ENCODE data around the gene PRR20A.
"Not testable (repeated sequence)": the region's sequence is repeated elsewhere in the genome, so short reads cannot be mapped to it uniquely, and the experiment has no call there.

The PRR20A gene

GRCh38 chr13:57140235-57140968 is at the start of gene PRR20A:
Gene PRR20A, plus strand, starts transcription at chr13:57140918. Its CDS starts 387 bp downstream, at chr13:57141305.
- not testable (repeated sequence) for DNase-seq

GRCh38 chr13:57114945-57115344 is 25.8 kb upstream of the PRR20A start:
- no peak for DNase-seq

DNA sequence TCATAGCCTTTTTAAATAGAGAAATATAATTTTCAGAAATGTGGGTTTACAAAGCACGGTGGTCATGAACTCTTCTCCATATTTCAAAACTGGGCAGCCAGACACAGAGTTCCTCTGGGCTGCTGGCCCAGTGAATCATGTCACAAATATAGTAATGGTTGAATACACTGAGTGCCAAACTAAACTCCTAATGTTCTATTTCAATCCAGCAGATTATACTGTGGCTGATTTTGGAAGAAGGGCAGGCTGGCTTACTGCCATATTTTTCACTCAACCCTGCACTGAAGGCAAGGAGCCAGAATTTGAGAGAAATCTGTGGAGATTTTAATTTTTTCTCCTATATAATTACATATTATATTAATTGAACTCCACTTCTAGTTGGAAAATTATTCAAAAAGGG is 17.0 kb upstream of the PRR20A start:
- no peak for DNase-seq

- DNase-seq, result no peak
These were observed 11.8 kb upstream of the PRR20A start for GRCh38 chr13:57128909-57129308.

DNA sequence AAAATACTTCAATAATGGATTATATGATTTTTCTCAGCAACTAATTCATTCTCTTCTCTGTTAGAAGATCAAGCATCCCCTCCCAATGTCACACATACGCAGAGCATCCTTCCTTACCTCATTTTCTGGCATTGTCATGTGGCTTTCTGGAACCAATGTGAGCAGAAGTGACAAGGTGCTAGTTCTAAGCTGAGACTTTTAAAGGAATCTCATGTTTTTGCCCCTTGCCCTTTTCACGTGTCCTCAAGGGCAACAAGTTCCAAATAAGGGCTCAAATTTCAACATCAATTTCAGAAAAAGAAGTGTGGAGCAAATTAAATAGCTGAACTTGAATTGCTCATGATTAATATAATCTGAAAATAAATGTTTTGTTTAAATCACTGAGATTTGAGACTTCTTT is 4.6 kb upstream of the PRR20A start:
- DNase-seq, result no peak

- no peak for DNase-seq
These were observed 3.1 kb upstream of the PRR20A start for GRCh38 chr13:57137585-57137984.

- no peak for DNase-seq
These were observed 1.7 kb upstream of the PRR20A start for GRCh38 chr13:57138988-57139387.

DNA sequence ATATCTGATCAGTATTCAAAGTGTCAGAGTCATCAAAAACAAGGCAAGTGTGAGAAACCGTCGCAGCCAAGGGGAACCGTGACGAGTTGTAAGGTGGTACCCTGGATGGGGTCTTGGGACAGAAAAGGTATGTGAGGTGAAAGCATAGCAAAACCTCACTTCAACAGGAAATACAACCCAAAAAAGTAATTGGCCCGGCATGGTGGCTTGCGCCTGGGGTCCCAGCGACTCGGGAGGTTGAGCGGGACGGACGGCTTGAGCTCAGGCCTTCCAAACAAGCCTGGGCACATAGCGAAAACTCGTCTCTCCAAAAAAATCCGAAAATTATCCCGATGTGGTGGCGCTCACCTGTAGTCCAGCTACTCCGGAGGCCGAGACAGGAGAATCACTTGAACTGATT is 937 bp upstream of the PRR20A start:
- not testable (repeated sequence) for DNase-seq

DNA sequence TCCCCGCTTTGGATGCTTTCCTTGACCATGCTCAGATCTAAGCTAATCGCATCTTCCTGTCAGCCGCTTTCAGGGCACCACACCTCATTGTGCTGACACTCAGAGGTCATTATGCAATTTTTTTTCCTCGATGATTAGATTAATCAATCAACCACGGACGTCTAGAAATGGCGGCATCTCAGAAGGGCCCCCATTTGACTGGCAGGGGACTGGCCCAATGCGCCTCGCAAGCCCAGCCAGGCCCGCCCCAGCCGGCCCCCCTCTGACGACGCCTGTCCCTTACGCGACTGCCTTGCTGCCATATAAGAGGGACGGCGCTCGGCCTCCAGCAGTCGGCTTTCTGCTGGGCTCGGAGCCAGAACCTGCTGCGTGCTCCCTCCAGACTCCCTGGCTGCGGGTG is 6.5 kb downstream of the PRR20A start, which contains the start of gene PRR20B:
Gene PRR20B (plus strand): TSS at position 301 of the 400 bp plus-strand sequence. CDS start 387 bp downstream, outside the sequence.
- not testable (repeated sequence) for DNase-seq

DNA sequence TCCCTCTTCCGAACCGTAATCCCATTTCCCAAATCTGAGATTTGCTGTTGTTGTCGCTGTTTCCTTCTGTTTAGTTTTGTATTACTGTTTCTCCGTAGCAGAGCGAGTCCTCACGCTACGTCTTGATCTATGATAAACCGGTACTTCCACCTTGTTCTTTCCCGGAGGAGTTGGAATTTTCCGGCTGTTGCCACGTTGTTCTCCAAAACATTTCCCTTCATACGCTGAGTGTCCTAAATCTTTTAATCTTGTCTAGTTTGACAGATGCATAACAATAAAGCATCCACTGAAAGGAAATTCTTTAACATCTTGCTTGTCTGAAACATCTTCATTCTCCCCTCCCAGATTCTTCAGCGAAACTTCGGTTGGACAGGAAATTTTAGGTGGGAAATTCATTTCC is 7.4 kb downstream of the PRR20A start:
- DNase-seq, result not testable (repeated sequence)

GRCh38 chr13:57153761-57154160 is 13.0 kb downstream of the PRR20A start, which contains the start of gene PRR20C:
Gene PRR20C, plus strand, starts transcription at chr13:57154061. Its CDS starts 387 bp downstream, at chr13:57154448.
- not testable (repeated sequence) for DNase-seq

DNA sequence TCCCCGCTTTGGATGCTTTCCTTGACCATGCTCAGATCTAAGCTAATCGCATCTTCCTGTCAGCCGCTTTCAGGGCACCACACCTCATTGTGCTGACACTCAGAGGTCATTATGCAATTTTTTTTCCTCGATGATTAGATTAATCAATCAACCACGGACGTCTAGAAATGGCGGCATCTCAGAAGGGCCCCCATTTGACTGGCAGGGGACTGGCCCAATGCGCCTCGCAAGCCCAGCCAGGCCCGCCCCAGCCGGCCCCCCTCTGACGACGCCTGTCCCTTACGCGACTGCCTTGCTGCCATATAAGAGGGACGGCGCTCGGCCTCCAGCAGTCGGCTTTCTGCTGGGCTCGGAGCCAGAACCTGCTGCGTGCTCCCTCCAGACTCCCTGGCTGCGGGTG is 19.6 kb downstream of the PRR20A start, which contains the start of gene PRR20D:
Gene PRR20D (plus strand): TSS at position 301 of the 400 bp plus-strand sequence. CDS start 387 bp downstream, outside the sequence.
- not testable (repeated sequence) for DNase-seq

DNA sequence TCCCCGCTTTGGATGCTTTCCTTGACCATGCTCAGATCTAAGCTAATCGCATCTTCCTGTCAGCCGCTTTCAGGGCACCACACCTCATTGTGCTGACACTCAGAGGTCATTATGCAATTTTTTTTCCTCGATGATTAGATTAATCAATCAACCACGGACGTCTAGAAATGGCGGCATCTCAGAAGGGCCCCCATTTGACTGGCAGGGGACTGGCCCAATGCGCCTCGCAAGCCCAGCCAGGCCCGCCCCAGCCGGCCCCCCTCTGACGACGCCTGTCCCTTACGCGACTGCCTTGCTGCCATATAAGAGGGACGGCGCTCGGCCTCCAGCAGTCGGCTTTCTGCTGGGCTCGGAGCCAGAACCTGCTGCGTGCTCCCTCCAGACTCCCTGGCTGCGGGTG is 26.2 kb downstream of the PRR20A start, which contains the start of gene PRR20E:
Gene PRR20E (plus strand): TSS at position 301 of the 400 bp plus-strand sequence. CDS start 387 bp downstream, outside the sequence.
- DNase-seq, result not testable (repeated sequence)

DNA sequence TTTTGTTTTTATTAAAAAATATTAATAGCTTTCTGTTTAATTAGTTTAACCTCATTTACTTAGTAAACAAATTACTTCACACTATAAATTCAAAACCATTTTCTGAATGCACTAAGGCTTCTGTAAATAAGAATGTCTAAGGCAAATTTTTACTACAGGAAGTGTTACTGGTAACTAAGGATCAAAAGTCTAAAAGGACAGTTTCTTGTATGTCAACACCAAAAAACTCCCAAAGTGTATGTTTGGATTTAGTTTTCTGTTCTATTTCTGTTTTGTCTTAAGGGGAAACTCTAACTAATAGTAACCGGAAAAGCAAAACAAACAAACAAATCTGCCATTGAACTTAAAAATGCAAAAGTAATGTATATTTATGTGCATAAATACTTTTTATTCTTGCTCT is 50.9 kb downstream of the PRR20A start:
- DNase-seq, result no peak

All from stimulated activated CD4-positive, alpha-beta T cell treated with anti-CD3 and anti-CD28 coated beads, Interleukin-2, amount 100 ng/mL, for 24 hours (primary cell).